Coronary artery (tissue), 2 donors: ENCODE data around the gene CREB1.
"Not testable (repeated sequence)": the region's sequence is repeated elsewhere in the genome, so short reads cannot be mapped to it uniquely, and the experiment has no call there.

Experiments used
- DNase-seq: peaks from one replicate; pipeline ENCODE4 v3.0.0-alpha.2; 2017; ENCODE audit warnings: low spot score
- H3K27ac ChIP-seq, 2 donors: fragments of 200-600 bp; sonication (generic); one replicate each; pipeline ENCODE4 v1.5.1; 2016 to 2019
- H3K4me3 ChIP-seq: fragments of 200-600 bp; sonication (generic); 2 replicates; pipeline ENCODE4 v1.5.1; 2016; ENCODE audit warnings: mild to moderate bottlenecking, moderate library complexity
- CTCF ChIP-seq: fragments of 200-600 bp; sonication (generic); IDR thresholded peaks from one replicate; pipeline ENCODE4 v1.5.1; 2019; ENCODE audit warnings: antibody characterized with exemption

The CREB1 gene

GRCh38 chr2:207633686-207634085, 103.9 kb downstream of the CREB1 start:
- Histone ChIP-seq H3K4me3 (no peak overlapping the region), H3K27ac (no peak overlapping the region)
- no peak for TF ChIP-seq CTCF
- no peak for DNase-seq

GRCh38 chr2:207635468-207636200, 105.9 kb downstream of the CREB1 start:
- Histone ChIP-seq H3K4me3 (no peak overlapping the region), H3K27ac (no peak overlapping the region)
- TF ChIP-seq CTCF: no peak
- no peak for DNase-seq

DNA sequence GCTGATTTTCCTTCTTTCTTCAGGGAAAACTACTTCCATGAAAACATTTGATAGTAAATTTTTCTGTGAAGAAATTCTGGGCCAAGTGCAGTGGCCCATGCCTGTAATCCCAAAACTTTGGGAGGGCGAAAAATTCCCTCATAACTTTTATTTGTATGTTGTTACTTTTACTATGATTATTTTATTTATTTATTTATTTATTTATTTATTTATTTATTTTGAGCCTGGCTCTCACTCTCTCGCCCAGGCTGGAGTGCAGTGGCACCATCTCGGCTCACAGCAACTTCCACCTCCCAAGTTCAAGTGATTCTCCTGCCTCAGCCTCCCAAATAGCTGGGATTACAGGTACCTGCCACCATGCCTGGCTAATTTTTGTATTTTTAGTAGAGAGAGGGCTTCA, 109.5 kb downstream of the CREB1 start:
- DNase-seq, H3K4me3 ChIP-seq, H3K27ac ChIP-seq: not testable (repeated sequence)

DNA sequence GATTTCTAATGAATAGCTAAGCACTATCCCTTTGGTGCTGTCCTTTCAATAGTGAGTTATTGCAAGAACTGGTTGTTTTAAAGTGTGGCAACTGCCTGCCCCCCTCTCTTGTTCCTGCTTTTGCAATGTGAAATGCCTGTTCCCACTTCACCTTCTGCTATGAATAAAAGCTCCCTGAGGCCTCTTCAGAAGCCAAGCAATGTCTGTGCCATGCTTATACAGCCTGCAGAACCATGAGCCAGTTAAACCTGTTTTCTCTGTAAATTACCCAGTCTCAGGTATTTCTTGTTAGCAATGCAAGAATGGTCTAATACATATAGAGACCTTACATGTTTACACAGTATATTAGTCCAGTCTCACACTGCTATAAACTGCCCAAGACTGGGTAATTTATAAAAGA, 110.4 kb downstream of the CREB1 start:
- H3K4me3 ChIP-seq: no peak overlapping the region
- no peak for DNase-seq
- H3K27ac ChIP-seq: no peak overlapping the region
- no peak for TF ChIP-seq CTCF

GRCh38 chr2:207640661-207641060, 110.9 kb downstream of the CREB1 start:
- no peak for TF ChIP-seq CTCF
- Histone ChIP-seq H3K27ac (no peak overlapping the region), H3K4me3 (no peak overlapping the region)
- no peak for DNase-seq

GRCh38 chr2:207643892-207644291, 114.1 kb downstream of the CREB1 start:
- Histone ChIP-seq H3K27ac (no peak overlapping the region), H3K4me3 (no peak overlapping the region)
- no peak for DNase-seq
- no peak for TF ChIP-seq CTCF

- not testable (repeated sequence) for H3K4me3 ChIP-seq, DNase-seq, H3K27ac ChIP-seq
Measured at GRCh38 chr2:207646582-207646981, 116.8 kb downstream of the CREB1 start.
